ENCODE results near the gene FAM53A.

- TF ChIP-seq, protein P1, sequence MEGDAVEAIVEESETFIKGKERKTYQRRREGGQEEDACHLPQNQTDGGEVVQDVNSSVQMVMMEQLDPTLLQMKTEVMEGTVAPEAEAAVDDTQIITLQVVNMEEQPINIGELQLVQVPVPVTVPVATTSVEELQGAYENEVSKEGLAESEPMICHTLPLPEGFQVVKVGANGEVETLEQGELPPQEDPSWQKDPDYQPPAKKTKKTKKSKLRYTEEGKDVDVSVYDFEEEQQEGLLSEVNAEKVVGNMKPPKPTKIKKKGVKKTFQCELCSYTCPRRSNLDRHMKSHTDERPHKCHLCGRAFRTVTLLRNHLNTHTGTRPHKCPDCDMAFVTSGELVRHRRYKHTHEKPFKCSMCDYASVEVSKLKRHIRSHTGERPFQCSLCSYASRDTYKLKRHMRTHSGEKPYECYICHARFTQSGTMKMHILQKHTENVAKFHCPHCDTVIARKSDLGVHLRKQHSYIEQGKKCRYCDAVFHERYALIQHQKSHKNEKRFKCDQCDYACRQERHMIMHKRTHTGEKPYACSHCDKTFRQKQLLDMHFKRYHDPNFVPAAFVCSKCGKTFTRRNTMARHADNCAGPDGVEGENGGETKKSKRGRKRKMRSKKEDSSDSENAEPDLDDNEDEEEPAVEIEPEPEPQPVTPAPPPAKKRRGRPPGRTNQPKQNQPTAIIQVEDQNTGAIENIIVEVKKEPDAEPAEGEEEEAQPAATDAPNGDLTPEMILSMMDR (IDR thresholded peaks at IDR 0.05; ENCODE audit: poor library complexity): no peak
- no peak for TF ChIP-seq EZH2phosphoT487 (IDR thresholded peaks at IDR 0.05; ENCODE audit: low read depth, severe bottlenecking, unreplicated experiment)
- no peak for TF ChIP-seq EZH2 (IDR thresholded peaks at IDR 0.05; ENCODE audit: borderline replicate concordance)
Measured at GRCh38 chr4:1609901-1610790, 74.0 kb downstream of the FAM53A start.
